HG02588 (cell line): ENCODE results near the gene POP5.
"Not testable (repeated sequence)": the region's sequence is repeated elsewhere in the genome, so short reads cannot be mapped to it uniquely, and the experiment has no call there.

ENCODE experiments used
- ATAC-seq: cut with Tn5 transposase; IDR thresholded peaks from one replicate; pipeline ENCODE4 v1.9.1; 2021; ENCODE audit warnings: mild to moderate bottlenecking, moderate library complexity; ENCODE audit not compliant: unreplicated experiment

The POP5 gene, protein sequence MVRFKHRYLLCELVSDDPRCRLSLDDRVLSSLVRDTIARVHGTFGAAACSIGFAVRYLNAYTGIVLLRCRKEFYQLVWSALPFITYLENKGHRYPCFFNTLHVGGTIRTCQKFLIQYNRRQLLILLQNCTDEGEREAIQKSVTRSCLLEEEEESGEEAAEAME

GRCh38 chr12:120580787-120581723, at the start of gene POP5:
Gene POP5, minus strand, starts transcription at chr12:120581402. Its CDS starts 40 bp downstream, at chr12:120581362.
- peak; percentile 91 for ATAC-seq

GRCh38 chr12:120630104-120630892, 49.1 kb upstream of the POP5 start:
- ATAC-seq = no peak

GRCh38 chr12:120628919-120629318, 47.7 kb upstream of the POP5 start:
- ATAC-seq = no peak

- ATAC-seq = no peak
Measured at GRCh38 chr12:120625557-120626419, 44.6 kb upstream of the POP5 start.

DNA sequence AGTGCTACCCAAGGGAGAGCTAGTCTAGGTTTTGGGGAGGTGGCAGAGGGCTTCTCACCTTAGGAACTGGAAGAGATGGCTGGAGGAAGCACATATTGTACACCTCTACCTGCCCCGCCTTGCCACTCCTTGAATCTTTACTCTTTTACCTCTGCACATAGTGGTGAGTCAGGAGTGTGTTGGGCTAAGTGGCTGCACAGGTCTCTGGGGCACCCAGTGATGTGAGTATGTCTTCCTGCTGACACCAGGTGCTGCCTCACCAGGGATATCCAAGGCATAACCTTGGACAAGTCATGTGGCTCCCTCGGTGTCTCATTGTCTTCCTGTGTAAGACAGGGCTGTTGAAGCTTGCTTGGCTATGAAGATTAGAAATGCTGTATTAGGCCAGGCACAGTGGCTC, 39.4 kb upstream of the POP5 start:
- no peak for ATAC-seq

DNA sequence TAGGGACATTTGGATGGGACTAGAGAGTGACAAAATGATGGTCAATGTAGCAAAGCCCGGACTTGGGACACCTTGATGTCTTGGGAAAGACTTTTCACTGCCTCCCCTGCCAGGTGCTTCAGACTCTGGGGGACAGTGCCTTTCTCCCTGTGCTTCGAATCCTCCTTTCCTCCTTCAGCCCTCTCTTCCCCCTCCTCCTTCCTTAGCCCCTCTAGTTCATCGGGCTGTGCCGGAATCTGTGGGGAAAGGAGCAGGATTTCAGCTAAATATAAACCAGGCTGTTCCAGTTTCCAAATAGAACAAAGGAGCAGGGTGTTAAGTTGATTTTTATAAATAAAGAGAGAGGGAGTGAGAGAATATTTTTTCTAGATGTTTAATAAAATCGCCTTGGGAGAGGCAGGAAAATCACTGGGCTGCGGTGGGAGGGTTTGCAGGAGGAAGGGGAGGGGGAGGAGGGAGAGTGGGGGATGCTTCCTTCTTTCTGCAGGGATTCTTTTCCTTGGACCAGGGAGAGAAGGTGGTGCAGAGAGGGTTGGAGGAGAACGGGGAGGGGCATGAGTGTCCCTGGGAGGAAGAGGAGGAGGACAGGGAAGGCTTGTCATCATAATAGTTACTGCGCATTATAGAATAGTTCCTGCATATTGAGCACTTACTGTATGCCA, 37.9 kb upstream of the POP5 start:
- no peak for ATAC-seq

- ATAC-seq = not testable (repeated sequence)
Measured at GRCh38 chr12:120617767-120618166, 36.6 kb upstream of the POP5 start.

DNA sequence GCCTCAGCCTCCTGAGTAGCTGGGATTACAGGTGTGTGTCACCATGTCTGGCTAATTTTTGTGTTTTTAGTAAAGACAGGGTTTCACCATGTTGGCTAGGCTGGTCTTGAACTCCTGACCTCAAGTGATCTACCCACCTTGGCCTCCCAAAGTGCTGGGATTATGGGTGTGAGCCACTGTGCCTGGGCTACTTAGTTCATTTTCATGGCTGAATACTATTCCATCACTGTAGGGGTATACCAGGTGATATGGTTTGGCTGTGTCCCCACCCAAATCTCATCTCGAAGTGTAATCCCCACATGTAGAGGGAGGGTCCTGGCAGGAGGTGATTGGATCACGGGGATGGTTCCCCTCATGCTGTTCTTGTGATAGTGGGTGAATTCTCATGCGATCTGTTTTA, 36.0 kb upstream of the POP5 start:
- not testable (repeated sequence) for ATAC-seq

GRCh38 chr12:120614848-120615247, 33.6 kb upstream of the POP5 start:
- no peak for ATAC-seq

DNA sequence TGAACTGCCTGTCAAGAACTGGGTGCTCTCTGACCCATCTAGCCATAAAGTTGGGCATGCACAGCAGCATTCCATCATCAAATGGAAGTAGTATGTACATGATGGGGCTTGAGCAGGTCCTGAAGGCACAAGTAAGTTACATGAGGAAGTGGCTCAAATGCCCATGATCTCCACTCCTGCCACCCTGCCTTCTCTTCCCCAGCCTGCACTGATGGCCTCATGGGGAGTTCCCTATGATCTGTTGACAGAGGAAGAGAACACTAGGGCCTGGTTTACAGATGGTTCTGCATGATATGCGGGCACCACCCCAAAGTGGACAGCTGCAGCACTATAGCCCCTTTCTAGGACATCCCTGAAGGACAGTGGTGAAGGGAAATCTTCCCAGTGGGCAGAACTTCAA, 30.3 kb upstream of the POP5 start:
- ATAC-seq = not testable (repeated sequence)

DNA sequence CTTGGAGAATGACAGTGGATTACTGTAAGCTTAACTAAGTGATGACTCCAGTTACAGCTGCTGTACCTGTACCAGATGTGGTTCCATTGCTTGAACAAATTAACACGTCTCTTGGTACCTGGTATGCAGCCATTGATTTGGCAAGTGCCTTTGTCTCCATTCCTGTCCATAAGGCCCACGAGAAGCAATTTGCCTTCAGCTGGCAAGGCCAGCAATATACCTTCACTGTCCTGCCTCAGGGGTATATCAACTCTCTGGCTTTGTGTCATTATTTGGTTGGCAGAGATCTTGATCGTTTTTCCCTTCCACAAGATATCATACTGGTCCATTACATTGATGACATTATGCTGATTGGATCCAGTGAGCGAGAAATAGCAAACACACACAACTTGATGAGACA, 29.4 kb upstream of the POP5 start:
- ATAC-seq = no peak

DNA sequence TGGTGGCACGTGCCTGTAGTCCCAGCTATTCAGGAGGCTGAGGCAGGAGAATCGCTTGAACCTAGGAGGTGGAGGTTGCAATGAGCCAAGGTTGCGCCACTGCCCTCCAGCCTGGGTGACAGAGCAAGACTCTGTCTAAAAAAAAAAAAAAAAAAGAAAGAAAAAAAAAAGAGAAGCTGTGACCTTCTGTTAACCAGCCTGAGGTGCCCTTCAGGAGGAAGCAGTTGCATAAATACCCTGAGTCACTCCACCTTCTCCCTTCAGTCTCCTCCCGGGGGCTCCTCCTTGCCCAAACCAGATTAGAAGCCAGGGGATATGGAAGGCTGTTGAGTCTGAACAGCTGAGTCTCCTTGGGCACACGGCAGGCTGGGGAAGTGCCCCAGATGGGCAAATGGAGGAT, 21.2 kb upstream of the POP5 start:
- not testable (repeated sequence) for ATAC-seq

DNA sequence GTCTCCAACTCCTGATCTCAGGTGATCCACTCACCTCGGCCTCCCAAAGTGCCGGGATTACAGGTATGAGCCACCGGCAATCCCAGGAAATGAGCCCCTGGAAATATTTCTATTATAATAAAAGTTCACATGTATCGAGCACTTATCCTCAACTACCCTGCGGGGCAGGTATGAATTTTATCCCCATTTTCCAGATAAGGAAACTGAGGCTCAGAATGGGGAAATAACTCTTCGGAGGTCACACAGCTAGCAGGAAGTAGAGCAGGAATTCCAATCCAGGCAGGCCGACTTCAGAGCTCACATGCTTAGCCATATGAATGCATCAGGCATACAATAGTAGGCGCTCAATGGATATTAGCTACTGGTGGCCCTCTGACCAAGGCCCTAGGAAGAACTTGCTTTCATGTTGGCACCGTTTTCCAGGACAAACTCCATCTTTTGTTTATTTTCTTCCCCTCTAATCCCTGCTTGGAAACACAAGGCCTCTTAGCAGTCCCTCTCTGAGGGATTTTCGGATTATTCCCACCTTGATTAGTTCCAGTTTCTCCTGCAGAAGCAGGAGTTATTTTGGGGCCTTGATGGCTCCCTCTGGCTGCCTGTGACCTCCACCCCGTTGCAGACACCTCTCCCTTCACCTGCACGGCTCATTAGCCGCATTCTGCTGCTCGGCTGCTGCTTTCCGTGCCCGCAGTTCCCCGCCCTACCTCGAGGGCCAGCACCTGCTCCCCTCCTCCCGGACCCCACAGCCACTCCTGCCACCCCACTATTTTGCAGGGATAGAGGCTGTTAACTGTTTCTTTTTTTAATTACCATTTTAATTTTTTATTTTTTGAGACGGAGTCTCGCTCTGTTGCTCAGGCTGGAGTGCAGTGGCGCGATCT, 18.7 kb upstream of the POP5 start:
- ATAC-seq = no peak

DNA sequence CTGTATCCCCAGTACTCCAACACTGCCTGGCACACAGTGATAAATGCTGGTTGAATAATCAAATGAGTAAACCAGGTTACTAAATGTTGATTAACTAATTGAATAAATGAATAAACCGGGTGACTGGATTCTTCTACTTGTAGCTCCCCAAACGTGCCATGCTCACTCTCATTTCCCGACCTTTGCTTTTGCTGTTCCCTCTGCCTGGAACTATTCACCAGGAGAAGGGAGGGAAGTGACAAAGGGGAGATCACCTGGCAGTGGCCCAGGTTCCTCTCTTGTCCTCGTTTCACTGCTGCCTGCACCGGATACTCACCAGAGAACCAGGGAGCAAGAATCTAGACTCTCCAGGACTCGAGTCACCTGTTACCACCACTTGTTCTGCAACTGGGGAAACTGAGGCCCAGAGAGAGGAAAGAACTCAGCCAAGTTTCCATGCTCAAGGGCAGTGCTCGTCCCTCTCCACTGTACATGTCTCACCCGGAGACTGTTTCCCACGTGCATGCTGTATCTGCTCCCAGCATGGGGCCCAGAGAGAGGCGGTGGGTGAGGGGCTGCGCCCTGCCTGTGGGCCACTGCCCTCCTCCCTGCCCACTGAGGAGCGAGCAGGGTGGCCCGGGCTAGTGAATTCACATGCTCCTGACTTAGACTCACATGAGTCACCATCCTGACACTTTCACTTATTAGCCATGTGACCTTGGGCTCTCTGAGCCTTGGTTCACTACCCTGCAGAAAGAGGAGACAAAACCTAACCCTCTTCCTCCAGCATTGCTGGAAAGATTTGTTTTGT, 17.7 kb upstream of the POP5 start:
- no peak for ATAC-seq

GRCh38 chr12:120597861-120598260, 16.7 kb upstream of the POP5 start:
- no peak for ATAC-seq

DNA sequence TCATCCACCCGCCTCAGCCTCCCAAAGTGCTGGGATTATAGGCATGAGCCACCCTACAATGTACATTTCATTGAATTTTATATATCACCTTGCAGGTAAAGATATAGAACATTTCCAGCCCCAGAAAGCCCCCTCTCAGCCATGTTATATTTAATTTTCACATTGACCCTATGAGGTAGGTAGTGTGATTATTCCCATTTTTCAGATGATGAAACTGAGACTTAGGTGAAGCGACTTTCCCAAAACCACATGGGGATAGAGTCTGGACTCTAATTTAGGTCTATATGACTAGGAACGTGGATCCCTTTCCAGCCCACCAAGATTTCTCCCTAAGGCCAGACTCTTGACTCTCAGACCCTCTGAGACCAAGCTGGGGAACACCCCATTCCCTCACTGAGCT, 15.7 kb upstream of the POP5 start:
- ATAC-seq = no peak

DNA sequence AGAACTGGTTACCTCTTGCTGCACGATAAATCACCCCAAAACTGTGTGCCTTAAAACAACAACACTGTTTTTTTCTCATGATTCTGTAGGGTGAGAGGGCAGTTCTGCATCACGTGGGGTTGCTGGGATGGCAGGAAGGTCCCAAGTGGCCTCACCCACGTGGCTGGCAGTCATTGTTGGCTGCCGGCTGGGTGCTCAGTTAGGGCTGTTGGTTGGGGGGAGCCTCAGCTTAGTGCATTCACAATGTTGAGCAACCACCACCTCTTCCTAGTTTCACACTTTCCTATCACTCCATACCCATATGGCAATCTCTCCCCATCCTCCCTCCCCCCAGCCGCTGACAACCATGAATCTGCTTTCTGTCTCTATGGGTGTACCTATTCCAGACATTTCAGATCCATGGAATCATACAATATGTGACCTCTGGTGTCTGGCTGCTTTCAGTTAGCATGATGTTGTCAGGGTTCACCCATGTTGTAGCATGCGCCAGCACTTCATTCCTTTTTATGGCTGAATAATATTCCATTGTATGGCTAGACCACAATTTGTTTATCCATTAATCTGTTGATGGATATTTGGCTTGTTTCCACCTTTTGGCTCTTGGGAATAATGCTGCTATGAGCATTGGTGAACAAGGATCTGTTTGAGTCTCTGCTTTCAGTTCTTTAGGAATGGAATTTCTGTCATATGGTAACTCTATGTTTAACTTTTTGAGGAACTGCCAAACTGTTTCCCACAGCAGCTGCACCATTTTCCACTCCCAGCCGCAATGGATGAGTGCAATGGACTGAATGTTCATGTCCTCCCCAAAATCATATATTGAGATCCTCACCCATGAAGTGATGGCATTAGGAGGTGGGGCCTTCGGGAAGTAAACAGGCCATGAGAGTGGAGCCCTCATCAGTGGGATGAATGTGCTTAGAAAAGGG, 11.2 kb upstream of the POP5 start:
- no peak for ATAC-seq
